GM21619 (cell line): ENCODE measurements around the gene TECPR2.

ENCODE experiments used
- ATAC-seq: cut with Tn5 transposase; IDR thresholded peaks from one replicate; pipeline ENCODE4 v1.9.1; 2021; ENCODE audit not compliant: unreplicated experiment

Gene TECPR2

GRCh38 chr14:102492531-102492910, 129.8 kb downstream of the TECPR2 start:
- ATAC-seq = no peak

- no peak for ATAC-seq
These were observed 130.4 kb downstream of the TECPR2 start for GRCh38 chr14:102493096-102493495.

GRCh38 chr14:102493585-102493984, 130.8 kb downstream of the TECPR2 start:
- no peak for ATAC-seq

- ATAC-seq = no peak
These were observed 133.0 kb downstream of the TECPR2 start for GRCh38 chr14:102495491-102496330.

- ATAC-seq = no peak
These were observed 133.6 kb downstream of the TECPR2 start for GRCh38 chr14:102496331-102496691.

GRCh38 chr14:102496958-102497744, 134.4 kb downstream of the TECPR2 start:
- ATAC-seq = no peak

GRCh38 chr14:102497998-102498677, 135.4 kb downstream of the TECPR2 start:
- no peak for ATAC-seq

- no peak for ATAC-seq
These were observed 136.0 kb downstream of the TECPR2 start for GRCh38 chr14:102498678-102499265.

- ATAC-seq = no peak
These were observed 136.8 kb downstream of the TECPR2 start for GRCh38 chr14:102499401-102500157.

- no peak for ATAC-seq
These were observed 137.5 kb downstream of the TECPR2 start for GRCh38 chr14:102500158-102500662.

GRCh38 chr14:102500713-102501112, 138.0 kb downstream of the TECPR2 start:
- ATAC-seq = no peak

- ATAC-seq = no peak
These were observed 139.1 kb downstream of the TECPR2 start for GRCh38 chr14:102501751-102502315.

GRCh38 chr14:102502571-102502970, 139.8 kb downstream of the TECPR2 start:
- no peak for ATAC-seq

GRCh38 chr14:102503641-102504327, 141.0 kb downstream of the TECPR2 start:
- no peak for ATAC-seq

GRCh38 chr14:102504328-102504999, 141.7 kb downstream of the TECPR2 start:
- no peak for ATAC-seq

- no peak for ATAC-seq
These were observed 142.4 kb downstream of the TECPR2 start for GRCh38 chr14:102505000-102505619.

- no peak for ATAC-seq
These were observed 143.3 kb downstream of the TECPR2 start for GRCh38 chr14:102505775-102506625.

- ATAC-seq = no peak
These were observed 143.8 kb downstream of the TECPR2 start for GRCh38 chr14:102506626-102506925.
